K562 (cell line): Measurements from ENCODE around the gene PITPNC1. TPM values are rescaled to one million over a fixed set of nuclear protein-coding genes. Genes with fewer than 3 reads are reported as not detected.

Experiments used
- ATAC-seq: fragments of 200-7000 bp; cut with Tn5 transposase; 3 replicates; pipeline ENCODE4 v1.9.1; 2020; ENCODE audit warnings: moderate library complexity
- BruUV-seq: library from RNA; stranded (reverse); fragments of 400-500 nt; replicated peaks from 2 replicates; lab custom pipeline; 2021; lab: Mats Ljungman, UMichigan
- CTCF ChIA-PET: fragments of 300-600 bp; formaldehyde crosslinking; extraction: SDS; loops from one replicate; lab custom pipeline; 2021; ENCODE audit warnings: low intra/inter-chr PET ratio; lab: Yijun Ruan, JAX
- POLR2A ChIA-PET: fragments of 300-600, 350-650 bp; sonication (Branson Sonifier 250); formaldehyde crosslinking; extraction: SDS; loops from one replicate; lab custom pipeline; 2021; ENCODE audit warnings: antibody characterized with exemption, inconsistent platforms; lab: Yijun Ruan, JAX
- DNase-seq, 4 experiments: peaks; one replicate each; pipeline versions ENCODE4 v3.0.0 to v3.0.0-alpha.2; 2011 to 2018; ENCODE audit warnings: low spot score in 3 of 4, mixed read lengths in 3 of 4; ENCODE audit errors: extremely low read depth in 1 of 4
- FAIRE-seq: peaks from 2 replicates; lab custom pipeline; 2011; peaks lifted over from hg19 to GRCh38; lab: Jason Lieb, UNC
- H2AFZ ChIP-seq: 2 replicates; pipeline ENCODE4 v1.6.0; 2011; ENCODE audit warnings: low read depth, low read length, control low read depth, inconsistent platforms
- H3K27ac ChIP-seq: fragments of 200-600 bp; 3 replicates; pipeline ENCODE4 v1.8.0; 2011; ENCODE audit warnings: low read depth, mild to moderate bottlenecking, control low read depth, inconsistent platforms, low read length, moderate library complexity, mixed read lengths; ENCODE audit errors: extremely low read depth
- H3K27me3 ChIP-seq, 2 experiments: fragments of 300-600 bp in 1 of 2; 2 replicates in 1 of 2; 3 replicates in 1 of 2; pipeline versions ENCODE4 v1.6.0 to v1.8.0; 2011; ENCODE audit warnings: inconsistent platforms in 2 of 2, low read length in 2 of 2, mild to moderate bottlenecking in 1 of 2, mixed read lengths in 1 of 2, moderate library complexity in 1 of 2; ENCODE audit not compliant: control insufficient read depth in 2 of 2, insufficient read depth in 2 of 2
- H3K36me3 ChIP-seq: fragments of 300-600 bp; 3 replicates; pipeline ENCODE4 v1.8.0; 2011; ENCODE audit warnings: mild to moderate bottlenecking, low read length, inconsistent platforms; ENCODE audit not compliant: control insufficient read depth, insufficient read depth
- H3K4me1 ChIP-seq, 2 experiments: fragments of 200-600 bp in 1 of 2; replicated peaks in 1 of 2; 2 replicates in 1 of 2; 3 replicates in 1 of 2; pipeline versions ENCODE4 v1.5.1 to v1.8.0; 2011; ENCODE audit warnings: inconsistent platforms in 2 of 2, low read length in 2 of 2, mild to moderate bottlenecking in 1 of 2, mixed read lengths in 1 of 2, moderate library complexity in 1 of 2; ENCODE audit not compliant: control insufficient read depth in 2 of 2, insufficient read depth in 2 of 2
- H3K4me2 ChIP-seq: 2 replicates; pipeline ENCODE4 v1.6.1; 2011; ENCODE audit warnings: low read length, control low read depth, inconsistent platforms, mixed read lengths; ENCODE audit not compliant: insufficient read depth
- H3K4me3 ChIP-seq: fragments of 200-600 bp; sonication (generic), shearing (Covaris generic); 2 replicates; pipeline ENCODE4 v1.5.1; 2016; ENCODE audit warnings: control low read depth, inconsistent platforms
- H3K79me2 ChIP-seq: fragments of 200-600 bp; 3 replicates; pipeline ENCODE4 v1.8.0; 2011; ENCODE audit warnings: low read length, inconsistent platforms; ENCODE audit not compliant: control insufficient read depth, insufficient read depth
- H3K9ac ChIP-seq, 2 experiments: 2 replicates each; pipeline versions ENCODE4 v1.6.0 to v1.6.1; 2011; ENCODE audit warnings: low read depth in 2 of 2, low read length in 2 of 2, control low read depth in 1 of 2, inconsistent platforms in 1 of 2, mild to moderate bottlenecking in 1 of 2, mixed read lengths in 1 of 2; ENCODE audit not compliant: insufficient read depth in 1 of 2
- H3K9me1 ChIP-seq: one replicate; pipeline ENCODE4 v1.6.0; 2011; ENCODE audit warnings: inconsistent platforms, mild to moderate bottlenecking, low read length, moderate library complexity; ENCODE audit not compliant: control insufficient read depth, insufficient read depth
- H3K9me3 ChIP-seq: replicated peaks from 2 replicates; pipeline ENCODE4 v1.5.1; 2011; ENCODE audit warnings: low read depth, low read length, inconsistent platforms; ENCODE audit not compliant: control insufficient read depth, insufficient read depth
- H4K20me1 ChIP-seq: replicated peaks from 2 replicates; pipeline ENCODE4 v1.6.1; 2011; ENCODE audit warnings: low read length, inconsistent platforms, mixed read lengths; ENCODE audit not compliant: control insufficient read depth, insufficient read depth
- GATAD2B ChIP-seq: fragments of 450-650 bp; IDR thresholded peaks from 2 replicates; pipeline ENCODE4 v1.6.1; 2017; ENCODE audit warnings: mild to moderate bottlenecking, borderline replicate concordance
- HNRNPLL ChIP-seq: fragments of 200-400 bp; formaldehyde crosslinking; IDR thresholded peaks from 2 replicates; pipeline ENCODE4 v1.6.1; 2017; ENCODE audit warnings: low read length, low read depth, mild to moderate bottlenecking; ENCODE audit not compliant: poor library complexity, severe bottlenecking
- ID3 ChIP-seq, 2 experiments: fragments of 250-450 bp in 1 of 2; fragments of 450-650 bp in 1 of 2; sonication (Bioruptor Pico) in 1 of 2; IDR thresholded peaks; 2 replicates each; pipeline versions ENCODE4 v1.6.1 to v1.8.0; 2016 to 2021; ENCODE audit warnings: mild to moderate bottlenecking in 2 of 2, moderate library complexity in 2 of 2, missing compliant biosample characterization in 1 of 2, missing genetic modification characterization in 1 of 2
- MECOM ChIP-seq: fragments of 250-450 bp; sonication (Bioruptor Pico); IDR thresholded peaks from 2 replicates; pipeline ENCODE4 v1.8.0; 2022; ENCODE audit warnings: inconsistent platforms
- MYC ChIP-seq, 2 experiments: fragments of 250-450 bp in 1 of 2; sonication (Bioruptor Pico) in 1 of 2; IDR thresholded peaks; 2 replicates each; pipeline versions ENCODE4 v1.5.1 to v1.6.1; 2012 to 2021; ENCODE audit warnings: low read depth in 2 of 2, borderline replicate concordance in 1 of 2, improper control_type of control experiment in 1 of 2, low read length in 1 of 2, mild to moderate bottlenecking in 1 of 2, moderate library complexity in 1 of 2
- RBFOX2 ChIP-seq: fragments of 200-400 bp; formaldehyde crosslinking; IDR thresholded peaks from 2 replicates; pipeline ENCODE4 v1.6.1; 2017; ENCODE audit warnings: low read depth, mild to moderate bottlenecking, low read length, moderate library complexity
- SIRT6 ChIP-seq: IDR thresholded peaks from one replicate; pipeline ENCODE4 v1.6.1; 2012; ENCODE audit warnings: low read depth, mild to moderate bottlenecking, control low read depth, inconsistent platforms, low read length, moderate library complexity
- ZNF699 ChIP-seq: fragments of 250-450 bp; sonication (Bioruptor Pico); IDR thresholded peaks from 2 replicates; pipeline ENCODE4 v1.8.0; 2021; ENCODE audit warnings: mild to moderate bottlenecking, moderate library complexity; ENCODE audit not compliant: insufficient replicate concordance
- ZSCAN29 ChIP-seq: fragments of 450-650 bp; IDR thresholded peaks from 2 replicates; pipeline ENCODE4 v1.6.1; 2017
- WGBS: fragments of 100-300 bp; shearing (Covaris generic); methylation state at CpG from one replicate; pipeline ENCODE4 v1.1.6; 2016; ENCODE audit warnings: low coverage, mixed read lengths; ENCODE audit not compliant: insufficient coverage; ENCODE audit errors: missing lambda C conversion rate; 5-methylcytosine and 5-hydroxymethylcytosine counted together
- in situ Hi-C: fragments of 300-500 bp; cut with MboI; formaldehyde crosslinking; loops from 4 replicates; pipeline ENCODE4 v1.15.0; 2018; ENCODE audit warnings: inconsistent platforms, mixed read lengths
- intact Hi-C: fragments of 100-400 bp; cut with micrococcal nuclease; formaldehyde crosslinking; loops from 2 replicates; pipeline ENCODE4 v1.14.2; 2022
- polyA plus RNA-seq, 8 experiments: library from polyadenylated mRNA; depleted of rRNA in 4 of 8; stranded (reverse) in 5 of 8; unstranded in 3 of 8; fragments of >200 nt; fragmentation: Nextera tagmentation in 2 of 8; fragmentation: Illumina TruSeq in 1 of 8; extraction: Ambion mirVana in 2 of 8; extraction: Trizol in 1 of 8; gene quantifications; 2 replicates each; pipeline versions ENCODE4 v1.2.1 to v1.2.3, GENCODE V29; 2011 to 2014; ENCODE audit warnings: inconsistent platforms in 1 of 8, missing spikeins in 1 of 8
- total RNA-seq, 7 experiments: library from RNA; depleted of rRNA in 6 of 7; stranded (reverse); fragments of >200 nt in 6 of 7; fragmentation: Illumina TruSeq in 2 of 7; extraction: Trizol in 2 of 7; gene quantifications; 2 replicates each; pipeline versions ENCODE4 v1.2.1 to v1.2.3, GENCODE V29; 2011 to 2021; ENCODE audit warnings: low replicate concordance in 1 of 7
- TF ChIP-seq, protein P1 (sequence below): fragments of 200-600 bp; sonication (generic); IDR thresholded peaks from one replicate; pipeline ENCODE4 v1.6.1; 2012; ENCODE audit warnings: mild to moderate bottlenecking, low read depth, low read length, inconsistent platforms

Gene PITPNC1
- total and polyA plus RNA-seq, 9 of the 15 experiments (the other 6 are each of a cell fraction or from before 2014, with no cell fraction given) = 0.11 to 1.1 (median 0.65) TPM

GRCh38 chr17:67503184-67503583, 126.1 kb downstream of the PITPNC1 start:
- CTCF ChIA-PET = no interaction called here
- H3K36me3 ChIP-seq = no peaks in the 10 kb centered on the region
- POLR2A ChIA-PET = no interaction called here
- no peak overlapping the region for H3K27ac ChIP-seq
- in situ Hi-C loops (no loop called here), intact Hi-C loops (no loop called here)
- BruUV-seq = no TSS peak
- H3K4me3 ChIP-seq = no peak overlapping the region
- no peaks in the 10 kb centered on the region for H3K4me1 ChIP-seq
- no peak overlapping the region for H3K9ac ChIP-seq
- no peak for FAIRE-seq
- no peaks in the 10 kb centered on the region for H3K9me1 ChIP-seq
- H3K79me2 ChIP-seq = no peaks in the 10 kb centered on the region
- DNase-seq = no peak
- no peaks in the 10 kb centered on the region for H4K20me1 ChIP-seq
- peaks cover 3 to 7% of the 10 kb centered on the region in 2 experiments; a peak in 3 of 5 replicates for H3K27me3 ChIP-seq
- WGBS = 0% methylated on average over 1 of the region's 1 CpG
- H2AFZ ChIP-seq = no peak overlapping the region
- H3K9me3 ChIP-seq = no peaks in the 10 kb centered on the region
- no peak for ATAC-seq
- H3K4me2 ChIP-seq = no peak overlapping the region
- TF ChIP-seq ZSCAN29 (no peak), ZNF699 (CRISPR knock-in tag) (no peak), GATAD2B (no peak), ID3 (CRISPR knock-in tag; IDR thresholded peaks at IDR 0.05) (no peak), ID3 (tag; IDR thresholded peaks at IDR 0.05) (no peak), MYC (IDR thresholded peaks at IDR 0.05; ENCODE audit: low read depth, low read length) (no peak), MYC (CRISPR knock-in tag; IDR thresholded peaks at IDR 0.05; ENCODE audit: borderline replicate concordance, low read depth) (no peak), HNRNPLL (no peak), RBFOX2 (no peak), MECOM (CRISPR knock-in tag) (no peak), SIRT6 (no peak)
- TF ChIP-seq, protein P1, sequence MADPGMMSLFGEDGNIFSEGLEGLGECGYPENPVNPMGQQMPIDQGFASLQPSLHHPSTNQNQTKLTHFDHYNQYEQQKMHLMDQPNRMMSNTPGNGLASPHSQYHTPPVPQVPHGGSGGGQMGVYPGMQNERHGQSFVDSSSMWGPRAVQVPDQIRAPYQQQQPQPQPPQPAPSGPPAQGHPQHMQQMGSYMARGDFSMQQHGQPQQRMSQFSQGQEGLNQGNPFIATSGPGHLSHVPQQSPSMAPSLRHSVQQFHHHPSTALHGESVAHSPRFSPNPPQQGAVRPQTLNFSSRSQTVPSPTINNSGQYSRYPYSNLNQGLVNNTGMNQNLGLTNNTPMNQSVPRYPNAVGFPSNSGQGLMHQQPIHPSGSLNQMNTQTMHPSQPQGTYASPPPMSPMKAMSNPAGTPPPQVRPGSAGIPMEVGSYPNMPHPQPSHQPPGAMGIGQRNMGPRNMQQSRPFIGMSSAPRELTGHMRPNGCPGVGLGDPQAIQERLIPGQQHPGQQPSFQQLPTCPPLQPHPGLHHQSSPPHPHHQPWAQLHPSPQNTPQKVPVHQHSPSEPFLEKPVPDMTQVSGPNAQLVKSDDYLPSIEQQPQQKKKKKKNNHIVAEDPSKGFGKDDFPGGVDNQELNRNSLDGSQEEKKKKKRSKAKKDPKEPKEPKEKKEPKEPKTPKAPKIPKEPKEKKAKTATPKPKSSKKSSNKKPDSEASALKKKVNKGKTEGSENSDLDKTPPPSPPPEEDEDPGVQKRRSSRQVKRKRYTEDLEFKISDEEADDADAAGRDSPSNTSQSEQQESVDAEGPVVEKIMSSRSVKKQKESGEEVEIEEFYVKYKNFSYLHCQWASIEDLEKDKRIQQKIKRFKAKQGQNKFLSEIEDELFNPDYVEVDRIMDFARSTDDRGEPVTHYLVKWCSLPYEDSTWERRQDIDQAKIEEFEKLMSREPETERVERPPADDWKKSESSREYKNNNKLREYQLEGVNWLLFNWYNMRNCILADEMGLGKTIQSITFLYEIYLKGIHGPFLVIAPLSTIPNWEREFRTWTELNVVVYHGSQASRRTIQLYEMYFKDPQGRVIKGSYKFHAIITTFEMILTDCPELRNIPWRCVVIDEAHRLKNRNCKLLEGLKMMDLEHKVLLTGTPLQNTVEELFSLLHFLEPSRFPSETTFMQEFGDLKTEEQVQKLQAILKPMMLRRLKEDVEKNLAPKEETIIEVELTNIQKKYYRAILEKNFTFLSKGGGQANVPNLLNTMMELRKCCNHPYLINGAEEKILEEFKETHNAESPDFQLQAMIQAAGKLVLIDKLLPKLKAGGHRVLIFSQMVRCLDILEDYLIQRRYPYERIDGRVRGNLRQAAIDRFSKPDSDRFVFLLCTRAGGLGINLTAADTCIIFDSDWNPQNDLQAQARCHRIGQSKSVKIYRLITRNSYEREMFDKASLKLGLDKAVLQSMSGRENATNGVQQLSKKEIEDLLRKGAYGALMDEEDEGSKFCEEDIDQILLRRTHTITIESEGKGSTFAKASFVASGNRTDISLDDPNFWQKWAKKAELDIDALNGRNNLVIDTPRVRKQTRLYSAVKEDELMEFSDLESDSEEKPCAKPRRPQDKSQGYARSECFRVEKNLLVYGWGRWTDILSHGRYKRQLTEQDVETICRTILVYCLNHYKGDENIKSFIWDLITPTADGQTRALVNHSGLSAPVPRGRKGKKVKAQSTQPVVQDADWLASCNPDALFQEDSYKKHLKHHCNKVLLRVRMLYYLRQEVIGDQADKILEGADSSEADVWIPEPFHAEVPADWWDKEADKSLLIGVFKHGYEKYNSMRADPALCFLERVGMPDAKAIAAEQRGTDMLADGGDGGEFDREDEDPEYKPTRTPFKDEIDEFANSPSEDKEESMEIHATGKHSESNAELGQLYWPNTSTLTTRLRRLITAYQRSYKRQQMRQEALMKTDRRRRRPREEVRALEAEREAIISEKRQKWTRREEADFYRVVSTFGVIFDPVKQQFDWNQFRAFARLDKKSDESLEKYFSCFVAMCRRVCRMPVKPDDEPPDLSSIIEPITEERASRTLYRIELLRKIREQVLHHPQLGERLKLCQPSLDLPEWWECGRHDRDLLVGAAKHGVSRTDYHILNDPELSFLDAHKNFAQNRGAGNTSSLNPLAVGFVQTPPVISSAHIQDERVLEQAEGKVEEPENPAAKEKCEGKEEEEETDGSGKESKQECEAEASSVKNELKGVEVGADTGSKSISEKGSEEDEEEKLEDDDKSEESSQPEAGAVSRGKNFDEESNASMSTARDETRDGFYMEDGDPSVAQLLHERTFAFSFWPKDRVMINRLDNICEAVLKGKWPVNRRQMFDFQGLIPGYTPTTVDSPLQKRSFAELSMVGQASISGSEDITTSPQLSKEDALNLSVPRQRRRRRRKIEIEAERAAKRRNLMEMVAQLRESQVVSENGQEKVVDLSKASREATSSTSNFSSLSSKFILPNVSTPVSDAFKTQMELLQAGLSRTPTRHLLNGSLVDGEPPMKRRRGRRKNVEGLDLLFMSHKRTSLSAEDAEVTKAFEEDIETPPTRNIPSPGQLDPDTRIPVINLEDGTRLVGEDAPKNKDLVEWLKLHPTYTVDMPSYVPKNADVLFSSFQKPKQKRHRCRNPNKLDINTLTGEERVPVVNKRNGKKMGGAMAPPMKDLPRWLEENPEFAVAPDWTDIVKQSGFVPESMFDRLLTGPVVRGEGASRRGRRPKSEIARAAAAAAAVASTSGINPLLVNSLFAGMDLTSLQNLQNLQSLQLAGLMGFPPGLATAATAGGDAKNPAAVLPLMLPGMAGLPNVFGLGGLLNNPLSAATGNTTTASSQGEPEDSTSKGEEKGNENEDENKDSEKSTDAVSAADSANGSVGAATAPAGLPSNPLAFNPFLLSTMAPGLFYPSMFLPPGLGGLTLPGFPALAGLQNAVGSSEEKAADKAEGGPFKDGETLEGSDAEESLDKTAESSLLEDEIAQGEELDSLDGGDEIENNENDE = no peak
